Thoracic aorta (tissue), 2 donors: ENCODE measurements around the gene EP400. TPM values are rescaled to one million over a fixed set of nuclear protein-coding genes. Genes with fewer than 3 reads are reported as not detected.

Experiments
- ATAC-seq: fragments of 150-250 bp; one replicate; pipeline ENCODE4 v1.8.0; 2017; ENCODE audit warnings: low read depth; ENCODE audit not compliant: insufficient number of reproducible peaks, low FRiP score
- DNase-seq: peaks from one replicate; pipeline ENCODE4 v3.0.0-alpha.2; 2020; ENCODE audit warnings: low spot score
- H3K27ac ChIP-seq, 2 donors: fragments of 200-600 bp; sonication (generic); 1 replicate in 1 of 2; 2 replicates in 1 of 2; pipeline ENCODE4 v1.5.1; 2016; ENCODE audit warnings: mild to moderate bottlenecking in 2 of 2, moderate library complexity in 2 of 2
- H3K27me3 ChIP-seq: fragments of 200-600 bp; sonication (generic); replicated peaks from 2 replicates; pipeline ENCODE4 v1.6.0; 2016; ENCODE audit warnings: mild to moderate bottlenecking; ENCODE audit not compliant: insufficient read depth
- H3K36me3 ChIP-seq: fragments of 200-600 bp; sonication (generic); one replicate; pipeline ENCODE4 v1.5.1; 2016
- H3K4me1 ChIP-seq, 2 donors: fragments of 200-600 bp; sonication (generic); 1 replicate in 1 of 2; 2 replicates in 1 of 2; pipeline versions ENCODE4 v1.5.1 to v1.6.0; 2016; ENCODE audit warnings: low read depth in 2 of 2, mild to moderate bottlenecking in 1 of 2; ENCODE audit not compliant: control insufficient read depth in 1 of 2
- H3K4me3 ChIP-seq: fragments of 200-600 bp; sonication (generic); 2 replicates; pipeline ENCODE4 v1.5.1; 2016; ENCODE audit warnings: mild to moderate bottlenecking
- H3K9me3 ChIP-seq: fragments of 200-600 bp; sonication (generic); 2 replicates; pipeline ENCODE4 v1.5.1; 2016
- CTCF ChIP-seq: fragments of 200-600 bp; sonication (generic); IDR thresholded peaks from one replicate; pipeline ENCODE4 v1.5.1; 2019; ENCODE audit warnings: antibody characterized with exemption
- total RNA-seq, 2 donors: library from RNA; depleted of rRNA; stranded (reverse); fragments of >200 nt; gene quantifications; one replicate each; pipeline versions ENCODE4 v1.1.0 to v1.2.3, GENCODE V29; 2016

EP400 gene
- total RNA-seq, 2 donors from 2014 or later: 20.2 to 47.3 TPM

DNA sequence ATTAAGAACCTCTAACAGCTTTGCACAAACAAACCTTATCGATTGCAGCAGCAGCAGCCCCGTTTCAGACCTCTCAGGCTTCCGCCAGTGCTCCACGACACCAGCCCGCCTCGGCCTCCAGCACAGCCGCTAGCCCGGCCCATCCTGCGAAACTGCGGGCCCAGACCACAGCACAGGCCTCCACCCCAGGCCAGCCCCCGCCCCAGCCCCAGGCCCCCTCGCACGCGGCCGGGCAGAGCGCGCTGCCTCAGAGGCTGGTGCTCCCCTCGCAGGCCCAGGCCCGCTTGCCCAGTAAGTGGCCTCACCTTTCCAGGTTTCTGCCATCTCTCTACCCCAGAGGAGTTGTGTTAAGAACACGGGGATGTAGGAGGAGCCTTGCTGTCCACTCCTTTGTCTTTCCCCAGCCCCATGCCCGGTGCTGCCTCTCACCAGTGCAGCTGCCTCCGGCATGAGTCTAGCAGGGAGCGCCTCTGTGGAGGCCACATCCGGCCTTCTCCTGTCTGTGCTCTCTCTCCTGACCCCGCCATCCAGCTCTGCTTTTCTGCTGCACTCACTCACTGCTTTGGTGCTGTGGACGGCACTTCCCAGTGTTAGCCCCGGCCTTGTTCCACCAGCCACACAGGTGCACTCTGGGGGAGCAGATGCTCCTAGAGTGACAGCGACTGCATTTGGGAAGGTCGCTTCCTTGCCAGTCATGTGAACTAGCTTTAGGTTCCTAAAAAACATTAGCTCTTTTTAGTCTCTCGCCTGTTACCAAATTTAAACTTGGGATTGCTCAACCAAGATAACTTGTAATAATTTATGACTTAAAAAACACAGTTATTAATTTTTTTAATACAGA lies 71.5 kb downstream of the EP400 start:
- no peak overlapping the region for H3K4me3 ChIP-seq
- ATAC-seq (no peak), DNase-seq (no peak)
- H3K9me3 ChIP-seq: no peaks in the 10 kb centered on the region
- no peak overlapping the region for H3K27ac ChIP-seq
- no peaks in the 10 kb centered on the region for H3K4me1 ChIP-seq
- H3K36me3 ChIP-seq: peaks cover 63% of the 10 kb centered on the region
- no peak for TF ChIP-seq CTCF
- no peaks in the 10 kb centered on the region for H3K27me3 ChIP-seq

GRCh38 chr12:132021965-132022364 lies 72.2 kb downstream of the EP400 start:
- Histone ChIP-seq H3K27me3 (no peaks in the 10 kb centered on the region), H3K27ac (no peak overlapping the region), H3K9me3 (no peaks in the 10 kb centered on the region), H3K4me3 (no peak overlapping the region), H3K4me1 (no peaks in the 10 kb centered on the region), H3K36me3 (peaks cover 63% of the 10 kb centered on the region)
- no peak for TF ChIP-seq CTCF
- ATAC-seq (no peak), DNase-seq (no peak)

- Histone ChIP-seq H3K4me3 (no peak overlapping the region), H3K27ac (no peak overlapping the region), H3K9me3 (no peaks in the 10 kb centered on the region), H3K4me1 (no peaks in the 10 kb centered on the region), H3K36me3 (peaks cover 62% of the 10 kb centered on the region), H3K27me3 (no peaks in the 10 kb centered on the region)
- ATAC-seq (no peak), DNase-seq (no peak)
- no peak for TF ChIP-seq CTCF
Observed at GRCh38 chr12:132023658-132024057, 73.9 kb downstream of the EP400 start.

DNA sequence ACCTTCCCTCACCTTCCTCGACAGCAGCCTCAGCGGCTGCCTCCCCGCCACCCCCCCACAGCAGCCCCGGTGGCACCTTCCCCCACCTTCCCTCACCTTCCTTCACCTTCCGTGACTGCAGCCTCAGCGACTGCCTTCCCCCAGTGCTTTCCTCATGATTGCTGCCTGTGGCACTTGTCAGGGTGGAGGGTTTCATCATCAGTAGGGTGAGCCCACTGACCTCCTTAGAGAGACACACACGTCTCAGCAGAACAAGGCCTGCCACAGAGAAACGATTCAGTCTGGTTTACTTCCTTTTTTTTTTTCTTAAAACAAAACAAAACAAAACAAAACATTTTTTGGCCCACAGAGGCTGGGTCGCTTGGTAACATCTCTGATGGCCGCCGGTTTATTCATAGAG lies 75.0 kb downstream of the EP400 start:
- DNase-seq (no peak), ATAC-seq (no peak)
- H3K4me1 ChIP-seq: no peaks in the 10 kb centered on the region
- H3K27ac ChIP-seq: no peak overlapping the region
- no peaks in the 10 kb centered on the region for H3K27me3 ChIP-seq
- no peak overlapping the region for H3K4me3 ChIP-seq
- no peak for TF ChIP-seq CTCF
- H3K9me3 ChIP-seq: no peaks in the 10 kb centered on the region
- H3K36me3 ChIP-seq: peaks cover 66% of the 10 kb centered on the region

DNA sequence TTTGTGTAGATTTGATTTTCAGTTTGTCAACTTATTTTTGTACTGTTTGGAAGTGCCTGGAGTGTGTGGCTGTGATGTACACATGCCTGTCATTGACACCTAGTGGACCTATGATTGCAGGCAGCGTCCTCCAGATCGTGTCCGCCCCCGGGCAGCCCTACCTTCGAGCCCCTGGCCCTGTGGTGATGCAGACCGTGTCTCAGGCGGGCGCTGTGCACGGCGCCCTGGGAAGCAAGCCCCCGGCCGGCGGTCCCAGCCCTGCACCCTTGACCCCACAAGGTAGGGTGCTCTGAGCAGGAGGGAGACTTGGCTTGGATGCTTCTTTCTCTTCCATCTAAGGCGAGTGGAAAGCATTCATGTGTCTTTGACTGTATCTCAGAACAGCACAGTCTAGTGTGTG lies 75.8 kb downstream of the EP400 start:
- ATAC-seq (no peak), DNase-seq (no peak)
- Histone ChIP-seq H3K36me3 (peaks cover 66% of the 10 kb centered on the region), H3K9me3 (no peaks in the 10 kb centered on the region), H3K27me3 (no peaks in the 10 kb centered on the region), H3K4me3 (no peak overlapping the region), H3K4me1 (no peaks in the 10 kb centered on the region), H3K27ac (no peak overlapping the region)
- TF ChIP-seq CTCF: no peak
